ENCODE results near the gene NUP188. TPM values are rescaled to one million over a fixed set of nuclear protein-coding genes. Genes with fewer than 3 reads are reported as not detected.

NUP188 gene
- total and polyA plus RNA-seq, 2 donors (not counting 1 experiment from before 2014, with no cell fraction given) = 42.8 to 83.6 TPM

GRCh38 chr9:128911529-128912035, 35.9 kb upstream of the NUP188 start:
- Histone ChIP-seq H2AFZ (ENCODE audit: insufficient read depth, low read depth, low read length, poor library complexity, severe bottlenecking) (no peak overlapping the region), H3K9me3 (ENCODE audit: control extremely low read depth in 1 of 3, control insufficient read depth in 2 of 3, insufficient read depth in 1 of 3, low read length in 2 of 3) (no peaks in the 10 kb centered on the region), H3K4me3 (ENCODE audit: control extremely low read depth in 1 of 5, extremely low read depth in 1 of 5, insufficient read depth in 1 of 5, low read depth in 2 of 5, low read length in 4 of 5) (no peak overlapping the region), H3K27ac (ENCODE audit: low read length in 2 of 2) (no peak overlapping the region), H4K20me1 (ENCODE audit: control insufficient read depth, insufficient read depth, low read length, poor library complexity, severe bottlenecking) (peaks cover 31% of the 10 kb centered on the region), H3K4me2 (replicated peaks; ENCODE audit: low read depth, low read length, poor library complexity, severe bottlenecking) (no peak overlapping the region), H3K36me3 (replicated peaks in 1 of 2; ENCODE audit: control extremely low read depth in 1 of 2, control insufficient read depth in 1 of 2, extremely low read depth in 1 of 2, insufficient read depth in 2 of 2, low read length in 1 of 2) (peaks cover 0 to 46% of the 10 kb centered on the region in 2 experiments), H3K9ac (ENCODE audit: low read length) (no peak overlapping the region), H3K4me1 (ENCODE audit: control insufficient read depth in 2 of 2, insufficient read depth in 2 of 2, low read length in 2 of 2) (no peaks in the 10 kb centered on the region), H3K79me2 (ENCODE audit: control insufficient read depth, insufficient read depth, low read length) (peaks cover 70% of the 10 kb centered on the region), H3K27me3 (replicated peaks in 1 of 4; ENCODE audit: control extremely low read depth in 1 of 4, control insufficient read depth in 3 of 4, insufficient read depth in 4 of 4, low read length in 3 of 4) (no peaks in the 10 kb centered on the region)
- no peak for DNase-seq
- CTCF ChIA-PET = no interaction called here
- Mint-ChIP-seq H3K27ac (no peak overlapping the region), H3K4me3 (no peak overlapping the region), H3K9me3 (ENCODE audit: insufficient read depth) (no peaks in the 10 kb centered on the region), H3K4me1 (peaks cover 5% of the 10 kb centered on the region), H3K27me3 (no peaks in the 10 kb centered on the region)
- POLR2A ChIA-PET = no interaction called here
- intact Hi-C loops (cut with micrococcal nuclease) = no loop called here
- ATAC-seq (ENCODE audit: low read depth) = no peak
- no peak for TF ChIP-seq EZH2 (IDR thresholded peaks at IDR 0.05; ENCODE audit: borderline replicate concordance, insufficient read depth, low read depth, low read length, poor library complexity, severe bottlenecking)
- no peak for TF ChIP-seq CTCF (IDR thresholded peaks at IDR 0.05)
- 64% methylated on average over 8 of the region's 8 CpGs for WGBS (ENCODE audit: insufficient coverage)

DNA sequence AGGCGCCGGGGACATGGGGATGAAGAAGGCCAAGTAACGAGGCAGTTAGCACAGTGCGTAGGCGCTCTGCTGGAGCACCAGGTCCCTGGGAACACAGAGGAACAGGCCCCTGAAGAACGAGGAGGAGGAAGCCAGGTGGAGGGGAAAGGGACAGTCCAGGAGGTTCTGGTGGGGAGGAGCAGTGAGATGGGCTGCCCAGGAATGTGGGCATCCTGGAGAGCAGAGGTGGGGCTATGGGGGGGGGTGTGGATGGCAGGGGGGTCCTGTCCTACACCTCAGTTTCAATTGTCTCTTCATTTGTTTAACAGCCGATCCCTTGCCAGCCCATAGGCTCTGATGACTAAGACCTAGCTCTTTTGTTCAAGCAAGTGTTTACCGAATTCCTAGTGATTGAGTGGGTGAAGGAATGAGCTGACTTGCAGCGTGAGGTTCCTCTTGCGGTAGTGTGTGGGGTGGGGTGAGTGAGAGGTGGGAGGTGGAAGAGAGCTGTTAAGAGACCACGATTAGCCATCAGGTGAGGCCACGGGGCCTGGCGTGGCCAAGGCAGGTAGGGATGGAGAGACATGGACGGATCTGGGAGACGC, 35.1 kb upstream of the NUP188 start:
- Mint-ChIP-seq H3K27me3 (no peaks in the 10 kb centered on the region), H3K4me1 (peaks cover 5% of the 10 kb centered on the region), H3K4me3 (no peak overlapping the region), H3K27ac (no peak overlapping the region), H3K9me3 (ENCODE audit: insufficient read depth) (no peaks in the 10 kb centered on the region)
- no peaks in the 10 kb centered on the region for H3K4me1 ChIP-seq (ENCODE audit: control insufficient read depth in 2 of 2, insufficient read depth in 2 of 2, low read length in 2 of 2)
- H2AFZ ChIP-seq (ENCODE audit: insufficient read depth, low read depth, low read length, poor library complexity, severe bottlenecking) = no peak overlapping the region
- no peak overlapping the region for H3K4me2 ChIP-seq (replicated peaks; ENCODE audit: low read depth, low read length, poor library complexity, severe bottlenecking)
- H3K9me3 ChIP-seq (ENCODE audit: control extremely low read depth in 1 of 3, control insufficient read depth in 2 of 3, insufficient read depth in 1 of 3, low read length in 2 of 3) = no peaks in the 10 kb centered on the region
- peaks cover 0 to 51% of the 10 kb centered on the region in 2 experiments for H3K36me3 ChIP-seq (replicated peaks in 1 of 2; ENCODE audit: control extremely low read depth in 1 of 2, control insufficient read depth in 1 of 2, extremely low read depth in 1 of 2, insufficient read depth in 2 of 2, low read length in 1 of 2)
- TF ChIP-seq EZH2 (IDR thresholded peaks at IDR 0.05; ENCODE audit: borderline replicate concordance, insufficient read depth, low read depth, low read length, poor library complexity, severe bottlenecking) (no peak), CTCF (IDR thresholded peaks at IDR 0.05) (no peak)
- peaks cover 68% of the 10 kb centered on the region for H3K79me2 ChIP-seq (ENCODE audit: control insufficient read depth, insufficient read depth, low read length)
- DNase-seq (no peak), ATAC-seq (ENCODE audit: low read depth) (no peak)
- no peak overlapping the region for H3K27ac ChIP-seq (ENCODE audit: low read length in 2 of 2)
- ChIA-PET POLR2A (no interaction called here), CTCF (no interaction called here)
- WGBS (ENCODE audit: insufficient coverage) = 94% methylated on average over 14 of the region's 15 CpGs
- no peak overlapping the region for H3K9ac ChIP-seq (ENCODE audit: low read length)
- intact Hi-C loops (cut with micrococcal nuclease) = no loop called here
- no peak overlapping the region for H3K4me3 ChIP-seq (ENCODE audit: control extremely low read depth in 1 of 5, extremely low read depth in 1 of 5, insufficient read depth in 1 of 5, low read depth in 2 of 5, low read length in 4 of 5)
- H3K27me3 ChIP-seq (replicated peaks in 1 of 4; ENCODE audit: control extremely low read depth in 1 of 4, control insufficient read depth in 3 of 4, insufficient read depth in 4 of 4, low read length in 3 of 4) = no peaks in the 10 kb centered on the region
- peaks cover 31% of the 10 kb centered on the region for H4K20me1 ChIP-seq (ENCODE audit: control insufficient read depth, insufficient read depth, low read length, poor library complexity, severe bottlenecking)

Measured in B cell (primary cell).